GM19035 (cell line): ENCODE measurements around the gene EDNRB.

Experiments
- ATAC-seq: cut with Tn5 transposase; IDR thresholded peaks from one replicate; pipeline ENCODE4 v1.9.1; 2021; ENCODE audit not compliant: unreplicated experiment

EDNRB gene

GRCh38 chr13:77898097-77898496 is 20.5 kb downstream of the EDNRB start:
- ATAC-seq: peak; percentile 99

- no peak for ATAC-seq
Measured at GRCh38 chr13:77896977-77897376, 21.7 kb downstream of the EDNRB start.

GRCh38 chr13:77896536-77896935 is 22.1 kb downstream of the EDNRB start:
- no peak for ATAC-seq

GRCh38 chr13:77894743-77895142 is 23.9 kb downstream of the EDNRB start:
- ATAC-seq: no peak

GRCh38 chr13:77893066-77893465 is 25.6 kb downstream of the EDNRB start:
- ATAC-seq: no peak

- ATAC-seq: no peak
Measured at GRCh38 chr13:77892491-77892890, 26.1 kb downstream of the EDNRB start.

GRCh38 chr13:77891486-77891885 is 27.1 kb downstream of the EDNRB start:
- no peak for ATAC-seq

- ATAC-seq: no peak
Measured at GRCh38 chr13:77891041-77891440, 27.6 kb downstream of the EDNRB start.

GRCh38 chr13:77883328-77883727 is 35.3 kb downstream of the EDNRB start:
- no peak for ATAC-seq

GRCh38 chr13:77878190-77878589 is 40.4 kb downstream of the EDNRB start:
- ATAC-seq: no peak

GRCh38 chr13:77876176-77876575 is 42.5 kb downstream of the EDNRB start:
- ATAC-seq: no peak

GRCh38 chr13:77874406-77874805 is 44.2 kb downstream of the EDNRB start:
- no peak for ATAC-seq

- ATAC-seq: no peak
Measured at GRCh38 chr13:77872995-77873394, 45.6 kb downstream of the EDNRB start.

- ATAC-seq: no peak
Measured at GRCh38 chr13:77871596-77871995, 47.0 kb downstream of the EDNRB start.

GRCh38 chr13:77868717-77869116 is 49.9 kb downstream of the EDNRB start:
- no peak for ATAC-seq

- no peak for ATAC-seq
Measured at GRCh38 chr13:77866971-77867370, 51.7 kb downstream of the EDNRB start.

- ATAC-seq: no peak
Measured at GRCh38 chr13:77865622-77866021, 53.0 kb downstream of the EDNRB start.

- no peak for ATAC-seq
Measured at GRCh38 chr13:77863144-77863543, 55.5 kb downstream of the EDNRB start.

GRCh38 chr13:77861741-77862140 is 56.9 kb downstream of the EDNRB start:
- ATAC-seq: no peak

- no peak for ATAC-seq
Measured at GRCh38 chr13:77860507-77860981, 58.1 kb downstream of the EDNRB start.

GRCh38 chr13:77859450-77859849 is 59.2 kb downstream of the EDNRB start:
- no peak for ATAC-seq

GRCh38 chr13:77857531-77858209 is 61.0 kb downstream of the EDNRB start:
- ATAC-seq: no peak

GRCh38 chr13:77853703-77854102 is 64.9 kb downstream of the EDNRB start:
- no peak for ATAC-seq
